Stimulated activated CD4-positive, alpha-beta T cell treated with anti-CD3 and anti-CD28 coated beads, Interleukin-1b, Interleukin-23, amount 100 ng/mL, for 24 hours (primary cell): ENCODE results near the gene EIF1AX.
"Not testable (repeated sequence)": the region's sequence is repeated elsewhere in the genome, so short reads cannot be mapped to it uniquely, and the experiment has no call there.

Experiments
- DNase-seq, 4 experiments: peaks; one replicate each; pipeline ENCODE4 v3.0.0-alpha.2; 2020; ENCODE audit warnings: low read depth in 4 of 4, low spot score in 1 of 4

EIF1AX gene, protein sequence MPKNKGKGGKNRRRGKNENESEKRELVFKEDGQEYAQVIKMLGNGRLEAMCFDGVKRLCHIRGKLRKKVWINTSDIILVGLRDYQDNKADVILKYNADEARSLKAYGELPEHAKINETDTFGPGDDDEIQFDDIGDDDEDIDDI

GRCh38 chrX:20141281-20142220, at the start of gene EIF1AX:
EIF1AX (minus strand) TSS chrX:20141838; CDS start chrX:20141640, 198 bp downstream.
- DNase-seq = peak; percentile 83 to 92 (median 88)

GRCh38 chrX:20189171-20189570, 47.5 kb upstream of the EIF1AX start:
- no peak for DNase-seq

DNA sequence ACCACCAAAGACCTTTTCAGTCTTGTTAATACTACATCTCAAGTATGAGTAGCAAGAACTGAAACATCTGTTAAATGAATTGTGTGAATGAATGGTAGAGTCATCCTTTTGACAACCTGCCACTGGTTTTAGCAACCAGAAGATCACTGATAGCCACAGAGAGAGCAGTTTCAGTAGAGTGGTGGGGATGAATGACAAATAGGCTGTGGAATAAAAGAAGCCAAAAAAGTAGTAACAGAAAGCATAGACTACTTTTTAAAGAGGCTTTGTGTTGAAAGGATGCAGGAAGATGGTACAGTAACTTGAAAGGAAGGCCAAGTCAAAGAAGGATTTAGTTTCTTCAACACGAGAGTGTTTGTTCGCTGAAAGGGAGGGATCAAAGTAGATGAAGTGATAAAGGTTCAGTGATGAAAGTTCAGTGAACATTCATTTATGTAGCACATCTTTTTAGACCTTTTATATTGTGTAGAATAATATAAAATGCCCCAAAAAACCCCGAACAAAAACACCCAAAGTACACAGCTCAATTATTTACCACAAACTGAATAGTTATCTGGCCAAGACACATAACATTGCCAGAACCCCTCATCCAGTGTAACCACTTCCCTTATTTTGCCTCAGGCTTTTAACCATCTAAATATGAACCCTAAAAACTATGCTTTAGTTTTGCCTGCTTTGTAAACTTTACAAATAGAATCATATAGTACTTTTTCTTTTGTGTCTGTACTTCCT, 40.1 kb upstream of the EIF1AX start:
- no peak for DNase-seq

GRCh38 chrX:20177093-20177492, 35.5 kb upstream of the EIF1AX start:
- no peak for DNase-seq

DNA sequence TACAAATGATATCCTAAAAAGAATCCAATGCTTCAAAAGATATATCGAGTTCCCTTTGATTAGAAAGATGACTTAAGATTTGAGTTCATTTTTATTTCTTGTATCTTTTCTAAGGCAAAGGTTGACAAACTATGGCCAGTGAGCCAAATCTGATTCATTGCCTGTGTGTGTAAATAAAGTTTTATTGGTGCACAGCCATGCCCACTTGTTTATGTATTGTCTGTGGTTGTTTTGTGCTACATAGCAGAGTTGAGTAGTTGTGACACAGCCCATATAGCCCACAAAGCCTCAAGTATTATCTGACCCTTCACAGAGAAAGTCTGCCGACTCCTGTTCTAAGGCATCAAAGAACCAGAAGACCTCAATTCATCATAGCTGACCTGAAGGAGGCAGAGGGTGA, 32.2 kb upstream of the EIF1AX start:
- DNase-seq = no peak

DNA sequence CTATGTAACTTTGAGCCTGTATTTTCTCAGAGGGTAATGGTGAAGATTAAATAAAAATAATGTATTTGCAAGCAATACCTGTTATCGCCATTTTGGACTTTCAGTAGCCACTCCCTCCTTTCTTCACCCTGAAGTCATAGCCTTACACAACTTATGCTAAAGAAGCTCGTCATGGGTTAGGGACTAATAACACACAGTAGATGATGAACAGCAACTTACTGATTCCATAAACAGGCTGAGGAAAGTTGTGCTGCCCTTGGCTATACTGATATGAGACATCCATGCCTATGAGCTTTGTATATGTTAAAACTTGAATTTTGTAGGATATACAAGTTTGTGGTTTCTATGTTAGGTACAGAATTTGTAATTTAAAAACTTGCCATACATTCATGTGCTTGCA, 31.7 kb upstream of the EIF1AX start:
- DNase-seq = no peak

DNA sequence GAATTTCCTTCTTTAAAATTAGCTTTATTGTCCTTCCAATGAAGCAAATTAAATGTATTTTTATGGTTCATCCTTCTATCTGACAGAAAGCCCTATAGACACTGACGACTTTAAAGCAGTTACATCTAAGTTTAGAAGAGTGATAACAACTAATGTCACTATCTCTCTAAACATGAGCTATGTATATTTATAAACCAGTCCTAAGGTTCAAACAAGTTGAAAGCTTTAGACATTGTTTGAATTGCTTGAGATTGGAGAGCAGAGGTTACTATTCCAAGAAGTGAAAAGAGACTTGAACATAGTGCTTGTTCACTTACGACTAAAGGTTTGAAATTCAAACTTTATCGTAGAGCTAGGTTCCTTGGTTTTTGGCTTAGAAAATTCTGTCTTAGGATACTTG, 30.2 kb upstream of the EIF1AX start:
- no peak for DNase-seq

DNA sequence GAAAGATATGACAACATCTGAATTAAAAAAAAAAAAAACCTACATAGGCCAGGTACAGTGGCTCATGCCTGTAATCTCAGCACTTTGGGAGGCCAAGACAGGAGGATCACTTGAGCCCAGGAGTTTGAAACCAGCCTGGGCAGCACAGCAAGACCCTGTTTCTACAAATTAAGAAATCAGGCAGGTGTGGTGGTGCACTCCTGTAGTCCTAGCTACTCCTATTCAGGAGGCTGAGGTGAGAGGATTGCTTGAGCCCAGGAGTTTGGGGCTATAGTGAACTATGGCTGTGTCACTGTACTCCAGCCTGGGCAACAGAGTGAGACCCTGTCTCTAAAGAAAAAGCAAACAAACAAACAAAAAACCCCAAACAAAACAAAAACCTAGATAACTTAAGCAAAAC, 20.9 kb upstream of the EIF1AX start:
- not testable (repeated sequence) for DNase-seq

DNA sequence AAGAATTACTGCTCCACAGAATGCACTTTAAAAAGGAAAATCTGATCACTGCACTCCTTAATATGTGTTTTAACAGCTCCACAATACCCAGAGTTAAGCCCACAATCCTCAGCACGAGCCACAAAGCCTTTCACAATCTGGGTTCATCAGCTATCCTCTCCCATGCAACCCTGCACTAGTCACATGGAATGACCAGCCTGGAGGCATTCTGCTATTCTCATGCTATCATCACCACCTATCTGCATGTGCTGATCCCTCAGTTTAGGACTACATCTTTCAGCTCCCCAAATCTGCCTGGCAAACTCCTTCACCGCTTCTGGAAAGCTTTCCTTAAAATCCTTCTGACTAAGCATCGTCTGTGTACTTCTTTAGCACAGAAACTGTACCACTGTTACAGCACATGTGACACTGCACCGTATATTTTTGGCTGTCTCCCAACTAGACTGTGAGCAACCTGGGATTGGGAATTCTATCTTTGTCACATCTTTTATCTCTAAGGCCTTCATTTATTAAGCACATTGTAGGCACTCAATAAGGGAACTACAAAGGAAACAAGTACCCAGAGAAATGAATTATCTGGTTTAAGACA, 18.3 kb upstream of the EIF1AX start:
- DNase-seq = no peak

DNA sequence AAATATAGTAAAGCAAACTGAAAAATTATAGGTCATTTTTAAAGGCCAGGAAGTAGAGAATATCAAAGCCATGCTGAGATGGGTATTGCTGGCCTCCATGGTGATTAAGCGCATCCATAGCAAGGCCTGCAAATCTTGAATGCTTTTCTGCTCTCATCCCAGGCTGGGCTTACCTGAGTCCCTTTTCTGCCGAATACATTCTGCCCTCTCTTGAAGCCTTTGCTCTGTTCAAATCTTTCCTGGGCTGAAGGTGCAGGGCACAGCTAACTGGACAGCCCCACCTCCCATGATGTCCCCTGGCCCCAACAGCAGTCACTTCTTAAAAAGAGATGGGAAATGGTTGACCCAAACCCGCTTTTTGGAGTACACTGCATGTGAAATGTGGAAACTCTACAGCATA, 10.1 kb upstream of the EIF1AX start:
- DNase-seq = no peak

GRCh38 chrX:20149326-20149725, 7.7 kb upstream of the EIF1AX start:
- DNase-seq = no peak

GRCh38 chrX:20147561-20147960, 5.9 kb upstream of the EIF1AX start:
- no peak for DNase-seq

DNA sequence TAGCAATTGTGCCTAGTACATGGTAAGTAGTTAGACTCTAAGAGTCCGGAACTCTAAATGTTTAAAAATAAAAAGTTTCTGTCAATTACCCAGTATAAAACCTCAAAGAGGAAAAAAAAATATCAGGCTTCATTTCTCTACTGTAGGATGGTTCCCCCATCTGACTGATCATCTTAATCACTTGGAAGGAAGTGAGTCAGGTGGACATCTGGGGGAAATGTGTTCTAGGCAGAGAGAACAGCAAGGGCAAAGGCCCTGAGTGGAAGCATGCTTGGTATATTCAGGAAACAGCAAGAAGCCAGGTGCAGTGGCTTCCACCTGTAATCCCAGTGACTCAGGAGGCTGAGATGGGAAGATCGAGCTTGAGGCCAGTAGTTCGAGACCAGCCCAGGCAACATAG, 2.9 kb upstream of the EIF1AX start:
- no peak for DNase-seq

DNA sequence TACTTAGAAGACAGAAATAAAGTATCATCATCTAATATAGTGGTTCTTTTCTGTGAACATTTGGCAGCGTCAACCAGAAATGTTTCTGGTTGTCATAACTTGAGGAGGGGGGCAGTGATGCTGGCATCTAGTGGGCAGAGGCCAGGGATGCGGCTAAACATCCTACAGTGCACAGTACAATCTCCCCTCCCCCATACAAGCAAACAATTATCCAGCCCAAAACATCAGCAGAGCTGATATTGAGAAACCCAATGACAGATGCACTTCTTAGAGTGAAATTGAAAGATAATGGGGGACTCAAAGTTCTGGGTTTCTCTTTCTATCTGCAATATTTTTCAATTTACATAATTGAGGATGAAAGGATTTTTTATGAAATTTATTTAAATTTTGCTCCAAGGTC, 1.9 kb upstream of the EIF1AX start:
- DNase-seq = no peak

GRCh38 chrX:20143111-20143510, 1.5 kb upstream of the EIF1AX start:
- DNase-seq = no peak

- no peak for DNase-seq
Measured at GRCh38 chrX:20140420-20140819, 1.2 kb downstream of the EIF1AX start.

- DNase-seq = no peak
Measured at GRCh38 chrX:20139966-20140365, 1.7 kb downstream of the EIF1AX start.

- no peak for DNase-seq
Measured at GRCh38 chrX:20135944-20136343, 5.7 kb downstream of the EIF1AX start.

GRCh38 chrX:20132666-20133065, 9.0 kb downstream of the EIF1AX start:
- DNase-seq = no peak

- DNase-seq = no peak
Measured at GRCh38 chrX:20130357-20130756, 11.3 kb downstream of the EIF1AX start.

- no peak for DNase-seq
Measured at GRCh38 chrX:20129547-20129946, 12.1 kb downstream of the EIF1AX start.

- no peak for DNase-seq
Measured at GRCh38 chrX:20128670-20129069, 13.0 kb downstream of the EIF1AX start.
